Measurements from ENCODE around the gene SRGAP1.
"Not testable (repeated sequence)": the region's sequence is repeated elsewhere in the genome, so short reads cannot be mapped to it uniquely, and the experiment has no call there.

SRGAP1 gene

GRCh38 chr12:64028541-64028940, 184.0 kb downstream of the SRGAP1 start:
- no peaks in the 10 kb centered on the region for H3K79me1 ChIP-seq (ENCODE audit: low read length)
- no CpG with 5 or more reads among the region's 5 CpGs for WGBS (ENCODE audit: extremely low coverage, insufficient coverage, insufficient read length)
- H3K9me3 ChIP-seq (ENCODE audit: insufficient read depth, low read depth, low read length): no peaks in the 10 kb centered on the region
- no peak overlapping the region for H3K18ac ChIP-seq (ENCODE audit: low read length)
- no peak for DNase-seq
- H4K91ac ChIP-seq (ENCODE audit: low read depth, low read length): no peak overlapping the region
- H3K27me3 ChIP-seq (ENCODE audit: insufficient read depth, low read length): no peaks in the 10 kb centered on the region
- no peak overlapping the region for H3K23ac ChIP-seq (ENCODE audit: low read length)
- H3K4me2 ChIP-seq (ENCODE audit: low read length): no peak overlapping the region
- H2AK5ac ChIP-seq (ENCODE audit: low read length): no peak overlapping the region
- H2BK5ac ChIP-seq (ENCODE audit: low read depth, low read length, poor library complexity): no peak overlapping the region
- H3K4ac ChIP-seq (ENCODE audit: low read depth, low read length): no peak overlapping the region
- H3K36me3 ChIP-seq (ENCODE audit: control insufficient read depth in 1 of 2, insufficient read depth in 2 of 2, low read length in 2 of 2): no peaks in the 10 kb centered on the region
- no peak overlapping the region for H2AFZ ChIP-seq (ENCODE audit: insufficient read depth, low read length, poor library complexity)
- no peak overlapping the region for H4K8ac ChIP-seq (ENCODE audit: low read depth, low read length)
- peaks cover 6% of the 10 kb centered on the region in 2 experiments for H3K4me1 ChIP-seq (ENCODE audit: control insufficient read depth in 1 of 2, insufficient read depth in 2 of 2, low read length in 2 of 2)
- H3K9ac ChIP-seq (ENCODE audit: low read length): no peak overlapping the region
- no peak overlapping the region for H2BK12ac ChIP-seq (ENCODE audit: low read length)
- H4K12ac ChIP-seq (ENCODE audit: low read depth, low read length): no peak overlapping the region
- no peak overlapping the region for H2BK120ac ChIP-seq (ENCODE audit: insufficient read depth, low read length, poor library complexity)
- H3K4me3 ChIP-seq (ENCODE audit: low read depth, low read length): no peak overlapping the region
- H3K79me2 ChIP-seq (ENCODE audit: control insufficient read depth, insufficient read depth, low read length, poor library complexity): no peaks in the 10 kb centered on the region
- no peak overlapping the region for H3K27ac ChIP-seq (ENCODE audit: low read depth, low read length)
- no peak overlapping the region for H3K14ac ChIP-seq (ENCODE audit: low read length)

GRCh38 chr12:64029013-64029857, 184.7 kb downstream of the SRGAP1 start:
- Histone ChIP-seq H3K23ac (ENCODE audit: low read length) (no peak overlapping the region), H2BK12ac (ENCODE audit: low read length) (no peak overlapping the region), H3K36me3 (ENCODE audit: control insufficient read depth in 1 of 2, insufficient read depth in 2 of 2, low read length in 2 of 2) (no peaks in the 10 kb centered on the region), H3K4me1 (ENCODE audit: control insufficient read depth in 1 of 2, insufficient read depth in 2 of 2, low read length in 2 of 2) (peaks cover 6% of the 10 kb centered on the region in 2 experiments), H3K4me3 (ENCODE audit: low read depth, low read length) (no peak overlapping the region), H4K12ac (ENCODE audit: low read depth, low read length) (no peak overlapping the region), H3K14ac (ENCODE audit: low read length) (no peak overlapping the region), H2AK5ac (ENCODE audit: low read length) (no peak overlapping the region), H3K18ac (ENCODE audit: low read length) (no peak overlapping the region), H3K79me2 (ENCODE audit: control insufficient read depth, insufficient read depth, low read length, poor library complexity) (no peaks in the 10 kb centered on the region), H3K9ac (ENCODE audit: low read length) (no peak overlapping the region), H3K9me3 (ENCODE audit: insufficient read depth, low read depth, low read length) (no peaks in the 10 kb centered on the region), H3K27ac (ENCODE audit: low read depth, low read length) (peak overlapping the region; percentile 30), H3K79me1 (ENCODE audit: low read length) (no peaks in the 10 kb centered on the region), H2BK120ac (ENCODE audit: insufficient read depth, low read length, poor library complexity) (no peak overlapping the region), H4K8ac (ENCODE audit: low read depth, low read length) (no peak overlapping the region), H2BK5ac (ENCODE audit: low read depth, low read length, poor library complexity) (no peak overlapping the region), H3K4me2 (ENCODE audit: low read length) (no peak overlapping the region), H3K27me3 (ENCODE audit: insufficient read depth, low read length) (no peaks in the 10 kb centered on the region), H4K91ac (ENCODE audit: low read depth, low read length) (no peak overlapping the region), H3K4ac (ENCODE audit: low read depth, low read length) (no peak overlapping the region), H2AFZ (ENCODE audit: insufficient read depth, low read length, poor library complexity) (no peak overlapping the region)
- DNase-seq: peak; percentile 13 to 80
- no CpG with 5 or more reads among the region's 13 CpGs for WGBS (ENCODE audit: extremely low coverage, insufficient coverage, insufficient read length)

- H2AK5ac ChIP-seq (ENCODE audit: low read length): no peak overlapping the region
- no peaks in the 10 kb centered on the region for H3K79me1 ChIP-seq (ENCODE audit: low read length)
- DNase-seq: no peak
- no peak overlapping the region for H4K12ac ChIP-seq (ENCODE audit: low read depth, low read length)
- H2AFZ ChIP-seq (ENCODE audit: insufficient read depth, low read length, poor library complexity): no peak overlapping the region
- no peak overlapping the region for H3K9ac ChIP-seq (ENCODE audit: low read length)
- H3K4me2 ChIP-seq (ENCODE audit: low read length): no peak overlapping the region
- H3K4me3 ChIP-seq (ENCODE audit: low read depth, low read length): no peak overlapping the region
- no peaks in the 10 kb centered on the region for H3K79me2 ChIP-seq (ENCODE audit: control insufficient read depth, insufficient read depth, low read length, poor library complexity)
- H2BK5ac ChIP-seq (ENCODE audit: low read depth, low read length, poor library complexity): no peak overlapping the region
- H3K14ac ChIP-seq (ENCODE audit: low read length): no peak overlapping the region
- H3K4ac ChIP-seq (ENCODE audit: low read depth, low read length): no peak overlapping the region
- H3K23ac ChIP-seq (ENCODE audit: low read length): no peak overlapping the region
- H3K4me1 ChIP-seq (ENCODE audit: control insufficient read depth in 1 of 2, insufficient read depth in 2 of 2, low read length in 2 of 2): peaks cover 6% of the 10 kb centered on the region in 2 experiments
- no peak overlapping the region for H4K8ac ChIP-seq (ENCODE audit: low read depth, low read length)
- no peaks in the 10 kb centered on the region for H3K9me3 ChIP-seq (ENCODE audit: insufficient read depth, low read depth, low read length)
- H3K18ac ChIP-seq (ENCODE audit: low read length): no peak overlapping the region
- no peaks in the 10 kb centered on the region for H3K36me3 ChIP-seq (ENCODE audit: control insufficient read depth in 1 of 2, insufficient read depth in 2 of 2, low read length in 2 of 2)
- no peak overlapping the region for H4K91ac ChIP-seq (ENCODE audit: low read depth, low read length)
- H2BK12ac ChIP-seq (ENCODE audit: low read length): no peak overlapping the region
- H3K27me3 ChIP-seq (ENCODE audit: insufficient read depth, low read length): no peaks in the 10 kb centered on the region
- H3K27ac ChIP-seq (ENCODE audit: low read depth, low read length): no peak overlapping the region
- H2BK120ac ChIP-seq (ENCODE audit: insufficient read depth, low read length, poor library complexity): no peak overlapping the region
These were observed 185.7 kb downstream of the SRGAP1 start for GRCh38 chr12:64030155-64030554.

GRCh38 chr12:64034056-64034455, 189.6 kb downstream of the SRGAP1 start:
- no CpG with 5 or more reads among the region's 2 CpGs for WGBS (ENCODE audit: extremely low coverage, insufficient coverage, insufficient read length)
- H3K36me3 ChIP-seq (ENCODE audit: control insufficient read depth in 1 of 2, insufficient read depth in 2 of 2, low read length in 2 of 2); H3K18ac ChIP-seq (ENCODE audit: low read length); H3K4me2 ChIP-seq (ENCODE audit: low read length); H3K4me1 ChIP-seq (ENCODE audit: control insufficient read depth in 1 of 2, insufficient read depth in 2 of 2, low read length in 2 of 2); H3K79me2 ChIP-seq (ENCODE audit: control insufficient read depth, insufficient read depth, low read length, poor library complexity); H3K9me3 ChIP-seq (ENCODE audit: insufficient read depth, low read depth, low read length); DNase-seq; H3K14ac ChIP-seq (ENCODE audit: low read length); H3K4ac ChIP-seq (ENCODE audit: low read depth, low read length); H4K91ac ChIP-seq (ENCODE audit: low read depth, low read length); H2BK120ac ChIP-seq (ENCODE audit: insufficient read depth, low read length, poor library complexity); H3K9ac ChIP-seq (ENCODE audit: low read length); H4K8ac ChIP-seq (ENCODE audit: low read depth, low read length); H2AK5ac ChIP-seq (ENCODE audit: low read length); H3K27ac ChIP-seq (ENCODE audit: low read depth, low read length); H3K27me3 ChIP-seq (ENCODE audit: insufficient read depth, low read length); H3K4me3 ChIP-seq (ENCODE audit: low read depth, low read length); H2BK12ac ChIP-seq (ENCODE audit: low read length); H4K12ac ChIP-seq (ENCODE audit: low read depth, low read length); H3K79me1 ChIP-seq (ENCODE audit: low read length); H3K23ac ChIP-seq (ENCODE audit: low read length); H2BK5ac ChIP-seq (ENCODE audit: low read depth, low read length, poor library complexity); H2AFZ ChIP-seq (ENCODE audit: insufficient read depth, low read length, poor library complexity): not testable (repeated sequence)
